Measurements from ENCODE around the gene RPS6KA2. TPM values are rescaled to one million over a fixed set of nuclear protein-coding genes. Genes with fewer than 3 reads are reported as not detected.

RPS6KA2 gene
- polyA plus RNA-seq, 1 donor (not counting 4 experiments of a cell fraction or from before 2014, with no cell fraction given), result 8.2 TPM

DNA sequence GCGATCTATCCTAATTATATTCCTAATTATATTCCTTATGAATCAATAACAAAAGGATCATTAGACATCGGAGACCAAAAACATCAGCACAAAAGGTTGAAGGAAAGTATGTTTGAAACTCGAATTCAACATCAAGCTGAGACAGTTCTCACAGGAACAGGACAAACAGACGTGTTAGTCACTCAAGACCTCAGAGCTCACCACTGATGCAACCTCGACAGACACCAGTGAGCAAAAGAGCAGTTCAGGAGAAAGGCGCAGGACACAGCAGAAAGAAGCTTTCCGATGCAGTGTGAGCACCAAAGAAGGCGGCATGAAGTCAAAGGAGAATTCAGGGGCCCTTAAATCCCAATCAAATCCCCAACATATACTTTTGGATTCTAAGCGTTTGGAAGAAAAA, 34.2 kb downstream of the RPS6KA2 start:
- Histone ChIP-seq H2AFZ (ENCODE audit: control insufficient read depth, low read length) (no peak overlapping the region), H3K79me2 (ENCODE audit: control insufficient read depth, insufficient read depth, low read length) (no peaks in the 10 kb centered on the region), H3K4me2 (ENCODE audit: control insufficient read depth, extremely low read depth, insufficient read depth, low read depth, low read length) (no peak overlapping the region), H3K27me3 (ENCODE audit: control insufficient read depth, extremely low read depth, insufficient read depth, low read length) (no peaks in the 10 kb centered on the region), H4K20me1 (ENCODE audit: control insufficient read depth, extremely low read depth, insufficient read depth, low read length) (peaks cover 1% of the 10 kb centered on the region), H3K4me1 (ENCODE audit: control insufficient read depth, extremely low read depth, insufficient read depth, low read length) (no peaks in the 10 kb centered on the region), H3K9ac (ENCODE audit: control insufficient read depth, extremely low read depth, insufficient read depth, low read length) (no peak overlapping the region), H3K4me3 (ENCODE audit: control insufficient read depth in 2 of 3, extremely low read depth in 1 of 3, insufficient read depth in 2 of 3, low read depth in 1 of 3, low read length in 3 of 3) (no peak overlapping the region), H3K9me3 (ENCODE audit: control insufficient read depth, low read depth, low read length) (no peaks in the 10 kb centered on the region), H3K36me3 (ENCODE audit: control insufficient read depth in 2 of 2, extremely low read depth in 1 of 2, insufficient read depth in 2 of 2, low read length in 2 of 2) (no peaks in the 10 kb centered on the region), H3K27ac (ENCODE audit: control insufficient read depth, insufficient read depth, low read length) (no peak overlapping the region), H3K9me1 (ENCODE audit: control insufficient read depth, extremely low read depth, insufficient read depth, low read length) (peaks cover 3% of the 10 kb centered on the region)
- DNase-seq (ENCODE audit: low read depth, low spot score) (no peak), FAIRE-seq (no peak)
- dilution Hi-C loops (cut with MboI; ENCODE audit: extremely low pct_ligation_motif_present, low sequenced_read_pairs), result no loop called here
- TF ChIP-seq, protein P1, sequence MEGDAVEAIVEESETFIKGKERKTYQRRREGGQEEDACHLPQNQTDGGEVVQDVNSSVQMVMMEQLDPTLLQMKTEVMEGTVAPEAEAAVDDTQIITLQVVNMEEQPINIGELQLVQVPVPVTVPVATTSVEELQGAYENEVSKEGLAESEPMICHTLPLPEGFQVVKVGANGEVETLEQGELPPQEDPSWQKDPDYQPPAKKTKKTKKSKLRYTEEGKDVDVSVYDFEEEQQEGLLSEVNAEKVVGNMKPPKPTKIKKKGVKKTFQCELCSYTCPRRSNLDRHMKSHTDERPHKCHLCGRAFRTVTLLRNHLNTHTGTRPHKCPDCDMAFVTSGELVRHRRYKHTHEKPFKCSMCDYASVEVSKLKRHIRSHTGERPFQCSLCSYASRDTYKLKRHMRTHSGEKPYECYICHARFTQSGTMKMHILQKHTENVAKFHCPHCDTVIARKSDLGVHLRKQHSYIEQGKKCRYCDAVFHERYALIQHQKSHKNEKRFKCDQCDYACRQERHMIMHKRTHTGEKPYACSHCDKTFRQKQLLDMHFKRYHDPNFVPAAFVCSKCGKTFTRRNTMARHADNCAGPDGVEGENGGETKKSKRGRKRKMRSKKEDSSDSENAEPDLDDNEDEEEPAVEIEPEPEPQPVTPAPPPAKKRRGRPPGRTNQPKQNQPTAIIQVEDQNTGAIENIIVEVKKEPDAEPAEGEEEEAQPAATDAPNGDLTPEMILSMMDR (optimal IDR thresholded peaks at IDR 0.05 in 1 of 3, IDR thresholded peaks at IDR 0.05 in 1 of 3, conservative IDR thresholded peaks at IDR 0.05 in 1 of 3; ENCODE audit: extremely low read depth in 1 of 3, insufficient read depth in 2 of 3, low read length in 3 of 3), result no peak
- TF ChIP-seq EZH2 (IDR thresholded peaks at IDR 0.05; ENCODE audit: low read length), result no peak

DNA sequence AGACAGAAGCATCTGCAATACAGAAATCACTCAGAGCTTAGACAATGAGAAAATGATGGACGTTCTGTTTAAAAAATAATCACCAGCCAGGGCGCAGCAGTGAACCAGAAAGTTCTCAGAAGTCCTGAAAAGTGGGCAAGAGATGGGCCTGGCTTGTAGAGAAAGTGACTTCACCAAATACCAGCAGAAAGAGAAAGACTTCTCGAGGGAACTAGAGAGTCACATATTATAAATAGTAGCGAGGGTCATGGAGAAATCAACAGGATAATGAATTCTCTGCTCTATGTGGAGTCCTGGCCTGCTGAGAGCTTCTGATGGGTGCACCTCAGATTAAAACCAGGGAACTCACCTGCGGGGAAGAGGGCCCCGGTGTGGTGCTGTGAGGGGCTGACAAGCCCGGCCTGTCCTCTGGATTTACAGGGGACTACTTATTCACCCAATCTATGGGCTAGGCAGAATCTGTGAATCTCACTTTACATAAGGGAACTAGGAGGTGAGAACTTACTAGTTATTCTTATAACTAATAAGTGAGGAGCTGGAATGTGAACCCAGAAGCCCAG, 35.0 kb downstream of the RPS6KA2 start:
- dilution Hi-C loops (cut with MboI; ENCODE audit: extremely low pct_ligation_motif_present, low sequenced_read_pairs), result no loop called here
- H3K36me3 ChIP-seq (ENCODE audit: control insufficient read depth in 2 of 2, extremely low read depth in 1 of 2, insufficient read depth in 2 of 2, low read length in 2 of 2), result no peaks in the 10 kb centered on the region
- H3K9me3 ChIP-seq (ENCODE audit: control insufficient read depth, low read depth, low read length), result no peaks in the 10 kb centered on the region
- H3K9me1 ChIP-seq (ENCODE audit: control insufficient read depth, extremely low read depth, insufficient read depth, low read length), result peaks cover 3% of the 10 kb centered on the region
- H3K27me3 ChIP-seq (ENCODE audit: control insufficient read depth, extremely low read depth, insufficient read depth, low read length), result no peaks in the 10 kb centered on the region
- TF ChIP-seq, protein P1 (optimal IDR thresholded peaks at IDR 0.05 in 1 of 3, IDR thresholded peaks at IDR 0.05 in 1 of 3, conservative IDR thresholded peaks at IDR 0.05 in 1 of 3; ENCODE audit: extremely low read depth in 1 of 3, insufficient read depth in 2 of 3, low read length in 3 of 3), result no peak
- no peak for TF ChIP-seq EZH2 (IDR thresholded peaks at IDR 0.05; ENCODE audit: low read length)
- H3K9ac ChIP-seq (ENCODE audit: control insufficient read depth, extremely low read depth, insufficient read depth, low read length), result no peak overlapping the region
- H3K4me3 ChIP-seq (ENCODE audit: control insufficient read depth in 2 of 3, extremely low read depth in 1 of 3, insufficient read depth in 2 of 3, low read depth in 1 of 3, low read length in 3 of 3), result no peak overlapping the region
- no peak for DNase-seq (ENCODE audit: low read depth, low spot score)
- H3K4me1 ChIP-seq (ENCODE audit: control insufficient read depth, extremely low read depth, insufficient read depth, low read length), result no peaks in the 10 kb centered on the region
- FAIRE-seq, result no peak
- no peaks in the 10 kb centered on the region for H3K79me2 ChIP-seq (ENCODE audit: control insufficient read depth, insufficient read depth, low read length)
- H2AFZ ChIP-seq (ENCODE audit: control insufficient read depth, low read length), result no peak overlapping the region
- H3K27ac ChIP-seq (ENCODE audit: control insufficient read depth, insufficient read depth, low read length), result no peak overlapping the region
- no peak overlapping the region for H3K4me2 ChIP-seq (ENCODE audit: control insufficient read depth, extremely low read depth, insufficient read depth, low read depth, low read length)
- no peaks in the 10 kb centered on the region for H4K20me1 ChIP-seq (ENCODE audit: control insufficient read depth, extremely low read depth, insufficient read depth, low read length)
